ENCODE data around the gene VAV2. TPM values are rescaled to one million over a fixed set of nuclear protein-coding genes. Genes with fewer than 3 reads are reported as not detected.
A peak's percentile ranks its signal among the peaks of the same experiment; 100 is the strongest.

The VAV2 gene
- polyA plus RNA-seq, 1 of the 3 experiments (the other 2 are of a cell fraction), result 14.9 TPM

- POLR2A ChIA-PET, result interaction anchor here (0.6 to 1.0 kb wide), 3 partner anchors 11 to 22 kb away, joined by 3 read pairs; no protein-coding TSS in a partner anchor
- no peak overlapping the region for H3K27ac ChIP-seq (ENCODE audit: low read depth in 2 of 2, low read length in 1 of 2)
- H3K9me3 ChIP-seq, result no peaks in the 10 kb centered on the region
- H3K27me3 ChIP-seq (ENCODE audit: insufficient read depth), result no peaks in the 10 kb centered on the region
- H3K4me3 ChIP-seq (ENCODE audit: low read depth in 2 of 2, low read length in 1 of 2), result no peak overlapping the region
- peaks cover 0 to 16% of the 10 kb centered on the region in 2 experiments; a peak in 1 of 4 replicates for H3K4me1 ChIP-seq (ENCODE audit: control insufficient read depth in 1 of 2, insufficient read depth in 2 of 2, low read depth in 1 of 2, low read length in 1 of 2)
- H3K36me3 ChIP-seq (replicated peaks in 1 of 2; ENCODE audit: control insufficient read depth in 1 of 2, insufficient read depth in 2 of 2, low read length in 1 of 2), result no peaks in the 10 kb centered on the region
- WGBS (ENCODE audit: low lambda C conversion rate), result 81% methylated on average over 6 of the region's 6 CpGs
- H4K20me1 ChIP-seq (ENCODE audit: insufficient read depth), result peaks cover 41% of the 10 kb centered on the region; the same call in 1 of the 2 replicates
- no peaks in the 10 kb centered on the region for H3F3A ChIP-seq (replicated peaks; ENCODE audit: insufficient read depth)
- H3K9ac ChIP-seq, result no peak overlapping the region
- H3K4me2 ChIP-seq, result no peak overlapping the region
- DNase-seq, result no peak
- peaks cover 53% of the 10 kb centered on the region; the same call in 1 of the 2 replicates for H3K79me2 ChIP-seq (ENCODE audit: insufficient read depth)
- no peaks in the 10 kb centered on the region for H3K9me2 ChIP-seq
- no peak overlapping the region for H2AFZ ChIP-seq (ENCODE audit: low read depth)
- CTCF ChIA-PET, result no interaction called here
- TF ChIP-seq SMC3 (IDR thresholded peaks at IDR 0.05; ENCODE audit: low read depth, low read length), result 0 out of 2 replicates have a peak, but pooled peaks have one; percentile 8
- no peak for TF ChIP-seq USF1 (IDR thresholded peaks at IDR 0.05; ENCODE audit: borderline replicate concordance, low read depth)
- no peak for TF ChIP-seq MEF2A (IDR thresholded peaks at IDR 0.05; ENCODE audit: borderline replicate concordance, low read depth)
Observed at GRCh38 chr9:133852431-133852830, 139.7 kb downstream of the VAV2 start.

- peaks cover 0 to 19% of the 10 kb centered on the region in 2 experiments; a peak in 1 of 4 replicates for H3K4me1 ChIP-seq (ENCODE audit: control insufficient read depth in 1 of 2, insufficient read depth in 2 of 2, low read depth in 1 of 2, low read length in 1 of 2)
- H2AFZ ChIP-seq (ENCODE audit: low read depth), result no peak overlapping the region
- TF ChIP-seq TCF12 (IDR thresholded peaks at IDR 0.05), result no peak
- TF ChIP-seq ZBTB33 (IDR thresholded peaks at IDR 0.05; ENCODE audit: borderline replicate concordance, low read depth), result no peak
- no peak for TF ChIP-seq JUND (IDR thresholded peaks at IDR 0.05)
- no peak for TF ChIP-seq GABPA (IDR thresholded peaks at IDR 0.05; ENCODE audit: low read depth)
- no peak for TF ChIP-seq RAD21 (IDR thresholded peaks at IDR 0.05; ENCODE audit: low read length)
- TF ChIP-seq TEAD4 (IDR thresholded peaks at IDR 0.05; ENCODE audit: borderline replicate concordance, insufficient read depth), result no peak
- TF ChIP-seq NFIC (IDR thresholded peaks at IDR 0.05; ENCODE audit: borderline replicate concordance), result no peak
- no peak for TF ChIP-seq SMC3 (IDR thresholded peaks at IDR 0.05; ENCODE audit: low read depth, low read length)
- TF ChIP-seq PBX3 (IDR thresholded peaks at IDR 0.05), result no peak
- TF ChIP-seq GATA2 (CRISPR knock-in tag; IDR thresholded peaks at IDR 0.05), result no peak
- no peak for TF ChIP-seq TAF1 (IDR thresholded peaks at IDR 0.05; ENCODE audit: borderline replicate concordance, low read depth, low read length)
- no peak for TF ChIP-seq CHD2 (IDR thresholded peaks at IDR 0.05; ENCODE audit: low read length, partially characterized antibody)
- H4K20me1 ChIP-seq (ENCODE audit: insufficient read depth), result peaks cover 41% of the 10 kb centered on the region; the same call in 1 of the 2 replicates
- H3K27ac ChIP-seq (ENCODE audit: low read depth in 2 of 2, low read length in 1 of 2), result no peak overlapping the region
- H3F3A ChIP-seq (replicated peaks; ENCODE audit: insufficient read depth), result no peaks in the 10 kb centered on the region
- 91% methylated on average over 1 of the region's 1 CpG for WGBS (ENCODE audit: low lambda C conversion rate)
- no peaks in the 10 kb centered on the region for H3K9me2 ChIP-seq
- H3K9me3 ChIP-seq, result no peaks in the 10 kb centered on the region
- H3K9ac ChIP-seq, result no peak overlapping the region
- no peak overlapping the region for H3K4me2 ChIP-seq
- peaks cover 61% of the 10 kb centered on the region; the same call in 1 of the 2 replicates for H3K79me2 ChIP-seq (ENCODE audit: insufficient read depth)
- CTCF ChIA-PET, result no interaction called here
- POLR2A ChIA-PET, result no interaction called here
- no peak for DNase-seq
- H3K36me3 ChIP-seq (replicated peaks in 1 of 2; ENCODE audit: control insufficient read depth in 1 of 2, insufficient read depth in 2 of 2, low read length in 1 of 2), result no peaks in the 10 kb centered on the region
- H3K4me3 ChIP-seq (ENCODE audit: low read depth in 2 of 2, low read length in 1 of 2), result no peak overlapping the region
- H3K27me3 ChIP-seq (ENCODE audit: insufficient read depth), result no peaks in the 10 kb centered on the region
Observed at GRCh38 chr9:133851693-133852092, 140.4 kb downstream of the VAV2 start.

Data from SK-N-SH (cell line).